ENCODE data around the gene PTPRN2. TPM values are rescaled to one million over a fixed set of nuclear protein-coding genes. Genes with fewer than 3 reads are reported as not detected.

The PTPRN2 gene
- total and polyA plus RNA-seq, 2 donors (not counting 3 experiments of a cell fraction or from before 2014, with no cell fraction given), result 0.62 to 0.88 TPM

GRCh38 chr7:157566631-157567006, 1021.0 kb downstream of the PTPRN2 start:
- Histone ChIP-seq H3K27ac (ENCODE audit: insufficient read depth, low read depth, low read length) (no peak overlapping the region), H3K36me3 (ENCODE audit: control insufficient read depth in 2 of 2, extremely low read depth in 1 of 2, insufficient read depth in 2 of 2, low read length in 2 of 2) (no peaks in the 10 kb centered on the region), H3K79me2 (ENCODE audit: control insufficient read depth, insufficient read depth, low read length) (no peaks in the 10 kb centered on the region), H3K9ac (replicated peaks; ENCODE audit: extremely low read depth, insufficient read depth, low read length) (no peak overlapping the region), H3K9me3 (replicated peaks; ENCODE audit: control insufficient read depth, insufficient read depth, low read length) (no peaks in the 10 kb centered on the region), H3K9me1 (replicated peaks; ENCODE audit: control insufficient read depth, extremely low read depth, insufficient read depth, low read length) (no peaks in the 10 kb centered on the region), H3K4me1 (ENCODE audit: control insufficient read depth, extremely low read depth, insufficient read depth, low read length) (no peaks in the 10 kb centered on the region), H4K20me1 (replicated peaks; ENCODE audit: control insufficient read depth, extremely low read depth, insufficient read depth, low read length) (no peaks in the 10 kb centered on the region), H3K27me3 (ENCODE audit: control insufficient read depth in 2 of 2, insufficient read depth in 2 of 2, low read length in 2 of 2) (no peaks in the 10 kb centered on the region), H3K4me2 (ENCODE audit: insufficient read depth, low read length) (no peak overlapping the region), H3K4me3 (replicated peaks in 1 of 3; ENCODE audit: insufficient read depth in 1 of 3, low read depth in 1 of 3, low read length in 3 of 3) (no peak overlapping the region), H2AFZ (ENCODE audit: low read depth, low read length) (no peak overlapping the region)
- ChIA-PET POLR2A (no interaction called here), CTCF (no interaction called here)
- intact Hi-C loops (cut with micrococcal nuclease) (loop anchor here (5.0 kb wide), 1 partner anchor 134 kb away; no protein-coding TSS in a partner anchor), dilution Hi-C loops (cut with MboI; ENCODE audit: extremely low pct_ligation_motif_present, low sequenced_read_pairs) (no loop called here)
- no peak for DNase-seq (ENCODE audit: low read depth, low spot score)
- TF ChIP-seq MAX (IDR thresholded peaks at IDR 0.05; ENCODE audit: insufficient read depth, insufficient read length) (no peak), MYC (IDR thresholded peaks at IDR 0.05; ENCODE audit: low read depth, low read length) (no peak), GATA2 (IDR thresholded peaks at IDR 0.05; ENCODE audit: insufficient read depth, insufficient read length, low read depth, low read length) (no peak), CTCF (IDR thresholded peaks at IDR 0.05; ENCODE audit: extremely low read depth in 1 of 2, insufficient read depth in 1 of 2, low read depth in 1 of 2, low read length in 2 of 2) (no peak), FOS (IDR thresholded peaks at IDR 0.05; ENCODE audit: borderline replicate concordance, insufficient read depth, low read length) (no peak)
- no peak for FAIRE-seq
- BruUV-seq (replicated peaks), result no TSS peak

Data from endothelial cell of umbilical vein (primary cell).